AG09319 (cell line): ENCODE measurements around the gene INO80C.

Experiments used
- DNase-seq: peaks from one replicate; pipeline ENCODE4 v3.0.0-alpha.2; 2010; ENCODE audit warnings: low read depth; ENCODE audit errors: extremely low read depth
- CTCF ChIP-seq: IDR thresholded peaks from 2 replicates; pipeline ENCODE4 v1.5.1; 2011; ENCODE audit warnings: low read depth, mild to moderate bottlenecking, inconsistent platforms, low read length, moderate library complexity

Gene INO80C

GRCh38 chr18:35473562-35473961, 24.2 kb downstream of the INO80C start:
- TF ChIP-seq CTCF = no peak
- no peak for DNase-seq

GRCh38 chr18:35470435-35470834, 27.3 kb downstream of the INO80C start:
- DNase-seq = no peak
- TF ChIP-seq CTCF = no peak

GRCh38 chr18:35469725-35470124, 28.0 kb downstream of the INO80C start:
- DNase-seq = no peak
- TF ChIP-seq CTCF = no peak

- DNase-seq = no peak
- TF ChIP-seq CTCF = no peak
These were observed 29.0 kb downstream of the INO80C start for GRCh38 chr18:35468711-35469110.

GRCh38 chr18:35467624-35468016, 30.1 kb downstream of the INO80C start:
- no peak for DNase-seq
- TF ChIP-seq CTCF = no peak

- DNase-seq = no peak
- no peak for TF ChIP-seq CTCF
These were observed 30.7 kb downstream of the INO80C start for GRCh38 chr18:35466815-35467623.

- DNase-seq = no peak
- no peak for TF ChIP-seq CTCF
These were observed 31.4 kb downstream of the INO80C start for GRCh38 chr18:35466334-35466733.
